H9 (cell line): ENCODE measurements around the gene TUBA8. TPM values are rescaled to one million over a fixed set of nuclear protein-coding genes. Genes with fewer than 3 reads are reported as not detected.

Experiments
- DNase-seq: peaks from one replicate; pipeline ENCODE4 v3.0.0-alpha.2; 2017
- H2AFZ ChIP-seq: one replicate; pipeline ENCODE4 v1.6.1; 2013; ENCODE audit warnings: mild to moderate bottlenecking, low read length, control low read depth, moderate library complexity
- H2AK5ac ChIP-seq: 2 replicates; pipeline ENCODE4 v1.6.1; 2013; ENCODE audit warnings: low read length, control low read depth, mixed read lengths; ENCODE audit not compliant: insufficient read length
- H2BK120ac ChIP-seq: one replicate; pipeline ENCODE4 v1.6.1; 2013; ENCODE audit warnings: low read depth, mild to moderate bottlenecking, low read length, control low read depth, inconsistent platforms; ENCODE audit not compliant: poor library complexity, severe bottlenecking
- H2BK12ac ChIP-seq: 2 replicates; pipeline ENCODE4 v1.6.1; 2013; ENCODE audit warnings: low read length, control low read depth, mixed read lengths, low read depth; ENCODE audit not compliant: insufficient read length
- H2BK15ac ChIP-seq: 2 replicates; pipeline ENCODE4 v1.6.1; 2013; ENCODE audit warnings: low read depth, low read length, control low read depth
- H2BK20ac ChIP-seq: one replicate; pipeline ENCODE4 v1.6.1; 2013; ENCODE audit warnings: low read depth, mild to moderate bottlenecking, low read length, control low read depth, inconsistent platforms; ENCODE audit not compliant: poor library complexity, severe bottlenecking
- H2BK5ac ChIP-seq: 2 replicates; pipeline ENCODE4 v1.6.1; 2013; ENCODE audit warnings: low read length, control low read depth, mixed read lengths; ENCODE audit not compliant: insufficient read length
- H3K14ac ChIP-seq: 2 replicates; pipeline ENCODE4 v1.6.1; 2013; ENCODE audit warnings: low read length, control low read depth; ENCODE audit not compliant: insufficient read depth
- H3K18ac ChIP-seq: 2 replicates; pipeline ENCODE4 v1.6.1; 2013; ENCODE audit warnings: low read depth, mild to moderate bottlenecking, mixed read lengths, low read length, control low read depth; ENCODE audit not compliant: insufficient read length
- H3K23ac ChIP-seq: 2 replicates; pipeline ENCODE4 v1.6.1; 2013; ENCODE audit warnings: low read length, control low read depth, mixed read lengths, low read depth; ENCODE audit not compliant: insufficient read length
- H3K23me2 ChIP-seq: 2 replicates; pipeline ENCODE4 v1.6.1; 2013; ENCODE audit warnings: low read depth, mild to moderate bottlenecking, mixed read lengths, low read length, control low read depth; ENCODE audit not compliant: insufficient read length, poor library complexity, severe bottlenecking
- H3K27ac ChIP-seq: 2 replicates; pipeline ENCODE4 v1.5.1; 2013; ENCODE audit warnings: low read length, control low read depth, mixed read lengths, low read depth; ENCODE audit not compliant: insufficient read length
- H3K27me3 ChIP-seq: 2 replicates; pipeline ENCODE4 v1.6.1; 2013; ENCODE audit warnings: low read length, control low read depth, inconsistent platforms; ENCODE audit not compliant: insufficient read depth
- H3K4ac ChIP-seq: 2 replicates; pipeline ENCODE4 v1.6.1; 2013; ENCODE audit warnings: low read depth, mild to moderate bottlenecking, control low read depth, inconsistent platforms, low read length, moderate library complexity
- H3K4me1 ChIP-seq: 2 replicates; pipeline ENCODE4 v1.6.1; 2013; ENCODE audit warnings: low read length, control low read depth, inconsistent platforms; ENCODE audit not compliant: insufficient read depth
- H3K4me2 ChIP-seq: 2 replicates; pipeline ENCODE4 v1.6.1; 2013; ENCODE audit warnings: low read length, control low read depth, mixed read lengths; ENCODE audit not compliant: insufficient read length, insufficient read depth
- H3K56ac ChIP-seq: 2 replicates; pipeline ENCODE4 v1.6.1; 2013; ENCODE audit warnings: low read depth, mild to moderate bottlenecking, mixed read lengths, low read length, control low read depth; ENCODE audit not compliant: insufficient read length
- H3K79me1 ChIP-seq: 2 replicates; pipeline ENCODE4 v1.6.1; 2013; ENCODE audit warnings: low read depth, mild to moderate bottlenecking, moderate library complexity, low read length, control low read depth, inconsistent platforms; ENCODE audit not compliant: insufficient read depth, poor library complexity, severe bottlenecking
- H3K79me2 ChIP-seq: 2 replicates; pipeline ENCODE4 v1.6.1; 2013; ENCODE audit warnings: low read length, control low read depth, inconsistent platforms; ENCODE audit not compliant: insufficient read depth
- H3K9ac ChIP-seq: 2 replicates; pipeline ENCODE4 v1.6.1; 2013; ENCODE audit warnings: low read length, control low read depth, mixed read lengths; ENCODE audit not compliant: insufficient read length; ENCODE audit errors: extremely low read depth
- H3K9me3 ChIP-seq: one replicate; pipeline ENCODE4 v1.6.1; 2013; ENCODE audit warnings: low read depth, low read length, inconsistent platforms; ENCODE audit not compliant: control insufficient read depth
- H3T11ph ChIP-seq: one replicate; pipeline ENCODE4 v1.6.1; 2013; ENCODE audit warnings: mild to moderate bottlenecking, low read length, control low read depth, inconsistent platforms
- H4K20me1 ChIP-seq: one replicate; pipeline ENCODE4 v1.6.1; 2013; ENCODE audit not compliant: control insufficient read depth, insufficient read length, insufficient read depth
- H4K5ac ChIP-seq: 2 replicates; pipeline ENCODE4 v1.6.1; 2013; ENCODE audit warnings: low read depth, mild to moderate bottlenecking, mixed read lengths, low read length, control low read depth; ENCODE audit not compliant: insufficient read length
- H4K8ac ChIP-seq: replicated peaks from 2 replicates; pipeline ENCODE4 v1.6.1; 2013; ENCODE audit warnings: low read length, control low read depth, mixed read lengths, low read depth; ENCODE audit not compliant: insufficient read length
- H4K91ac ChIP-seq: 2 replicates; pipeline ENCODE4 v1.6.1; 2013; ENCODE audit warnings: low read depth, mild to moderate bottlenecking, moderate library complexity, mixed read lengths, low read length, control low read depth; ENCODE audit not compliant: insufficient read length
- H3K27ac Mint-ChIP-seq, 3 experiments: 2 replicates in 2 of 3; 3 replicates in 1 of 3; pipeline ENCODE4 v1.8.0; 2020 to 2021; ENCODE audit warnings: mixed read lengths in 3 of 3, mild to moderate bottlenecking in 1 of 3, moderate library complexity in 1 of 3
- H3K27me3 Mint-ChIP-seq: 2 replicates; pipeline ENCODE4 v1.8.0; 2021; ENCODE audit warnings: low read depth, mild to moderate bottlenecking, moderate library complexity, mixed read lengths
- H3K36me3 Mint-ChIP-seq, 3 experiments: 2 replicates in 2 of 3; 3 replicates in 1 of 3; pipeline ENCODE4 v1.8.0; 2020 to 2021; ENCODE audit warnings: low read depth in 3 of 3, mixed read lengths in 3 of 3; ENCODE audit not compliant: insufficient read depth in 1 of 3
- H3K4me1 Mint-ChIP-seq, 2 experiments: 2 replicates each; pipeline ENCODE4 v1.8.0; 2020; ENCODE audit warnings: mixed read lengths in 2 of 2
- H3K4me3 Mint-ChIP-seq, 2 experiments: 2 replicates in 1 of 2; 3 replicates in 1 of 2; pipeline ENCODE4 v1.8.0; 2020 to 2021; ENCODE audit warnings: mild to moderate bottlenecking in 2 of 2, mixed read lengths in 2 of 2, moderate library complexity in 1 of 2
- H3K9me3 Mint-ChIP-seq, 2 experiments: 2 replicates in 1 of 2; 3 replicates in 1 of 2; pipeline ENCODE4 v1.8.0; 2020; ENCODE audit warnings: mild to moderate bottlenecking in 2 of 2, mixed read lengths in 2 of 2, moderate library complexity in 1 of 2
- CTCF ChIP-seq: fragments of 200-600 bp; sonication (generic); conservative IDR thresholded peaks from 3 replicates; pipeline ENCODE4 v1.8.0; 2021; ENCODE audit warnings: antibody characterized with exemption, mild to moderate bottlenecking
- WGBS: extraction: QIAGEN DNeasy Blood & Tissue Kit; methylation state at CpG from one replicate; pipeline ENCODE4 v1.1.7; 2013; ENCODE audit warnings: missing lambda C conversion rate, low lambda C conversion rate, mixed read lengths; ENCODE audit not compliant: insufficient read length; ENCODE audit errors: extremely low coverage; 5-methylcytosine and 5-hydroxymethylcytosine counted together
- total RNA-seq: library from RNA; stranded (reverse); gene quantifications from 2 replicates; pipeline ENCODE4 v1.2.1, GENCODE V29; 2021

TUBA8 gene
- total RNA-seq, 1 experiment from 2014 or later: 2.0 TPM

- no peaks in the 10 kb centered on the region for H3K79me1 ChIP-seq
- no peak overlapping the region for H3K4me2 ChIP-seq
- H3K27ac ChIP-seq: no peak overlapping the region
- H3K27ac Mint-ChIP-seq: no peak overlapping the region
- H3K27me3 Mint-ChIP-seq: no peaks in the 10 kb centered on the region
- H2BK5ac ChIP-seq: no peak overlapping the region
- no peak overlapping the region for H3K4ac ChIP-seq
- no peak overlapping the region for H3K4me3 Mint-ChIP-seq
- H4K20me1 ChIP-seq: no peaks in the 10 kb centered on the region
- no peak overlapping the region for H3K9ac ChIP-seq
- no peak overlapping the region for H2AFZ ChIP-seq
- H3K36me3 Mint-ChIP-seq: peaks cover 43 to 74% (median 61%) of the 10 kb centered on the region in 3 experiments
- no peak overlapping the region for H4K8ac ChIP-seq
- H3K9me3 ChIP-seq: no peaks in the 10 kb centered on the region
- H3K4me1 ChIP-seq: no peaks in the 10 kb centered on the region
- no peak overlapping the region for H2AK5ac ChIP-seq
- H3K56ac ChIP-seq: no peak overlapping the region
- H4K5ac ChIP-seq: no peak overlapping the region
- DNase-seq: no peak
- no peak overlapping the region for H2BK15ac ChIP-seq
- peaks cover 8% of the 10 kb centered on the region in 2 experiments for H3K4me1 Mint-ChIP-seq
- H3K14ac ChIP-seq: no peak overlapping the region
- H3K18ac ChIP-seq: no peak overlapping the region
- H3K23ac ChIP-seq: no peak overlapping the region
- no peaks in the 10 kb centered on the region for H3K79me2 ChIP-seq
- peaks cover 1% of the 10 kb centered on the region for H3K23me2 ChIP-seq
- no peak overlapping the region for H2BK20ac ChIP-seq
- H3K27me3 ChIP-seq: no peaks in the 10 kb centered on the region
- H3T11ph ChIP-seq: no peak overlapping the region
- no peak overlapping the region for H2BK120ac ChIP-seq
- no peak overlapping the region for H4K91ac ChIP-seq
- no CpG with 5 or more reads among the region's 2 CpGs for WGBS
- no peak for TF ChIP-seq CTCF
- H3K9me3 Mint-ChIP-seq: no peaks in the 10 kb centered on the region
- no peak overlapping the region for H2BK12ac ChIP-seq
These were observed 28.1 kb upstream of the TUBA8 start for GRCh38 chr22:18082467-18082866.
